ENCODE results near the gene ZBTB34. TPM values are rescaled to one million over a fixed set of nuclear protein-coding genes. Genes with fewer than 3 reads are reported as not detected.

Gene ZBTB34
- total and polyA plus RNA-seq, 2 donors from 2014 or later = 2.5 to 12.5 TPM

GRCh38 chr9:126860757-126861466, 473 bp downstream of the ZBTB34 start:
- no peak for TF ChIP-seq CTCF (IDR thresholded peaks at IDR 0.05; ENCODE audit: borderline replicate concordance, extremely low read depth, insufficient read depth)
- Histone ChIP-seq H3K4me1 (ENCODE audit: control insufficient read depth in 2 of 3, insufficient read depth in 2 of 3, low read depth in 1 of 3, low read length in 3 of 3) (peaks cover 0 to 16% (median 4%) of the 10 kb centered on the region in 3 donors), H3K9me3 (ENCODE audit: control insufficient read depth in 2 of 3, insufficient read depth in 1 of 3, low read length in 3 of 3) (no peaks in the 10 kb centered on the region), H3K4me3 (ENCODE audit: low read length in 3 of 3) (peak overlapping the region; percentile 70 to 83 (median 83)), H3K9ac (ENCODE audit: low read length in 3 of 3) (peak overlapping the region; percentile 48 to 80 (median 63)), H3K27ac (ENCODE audit: low read depth in 2 of 2, low read length in 2 of 2) (peak overlapping the region; percentile 70 to 76), H3K36me3 (ENCODE audit: control insufficient read depth in 2 of 3, insufficient read depth in 3 of 3, low read length in 3 of 3) (no peaks in the 10 kb centered on the region), H3K27me3 (ENCODE audit: control insufficient read depth, insufficient read depth, low read length) (no peaks in the 10 kb centered on the region)
- intact Hi-C loops (cut with DNase I) = no loop called here
- DNase-seq = peak in 3 of 5 donors; percentile 57 to 82 (median 66)
- FAIRE-seq = no peak

- Histone ChIP-seq H3K9ac (ENCODE audit: low read length in 3 of 3) (peak overlapping the region; percentile 48 to 80 (median 63)), H3K36me3 (ENCODE audit: control insufficient read depth in 2 of 3, insufficient read depth in 3 of 3, low read length in 3 of 3) (peaks cover 0 to 5% (median 4%) of the 10 kb centered on the region in 3 donors), H3K4me1 (ENCODE audit: control insufficient read depth in 2 of 3, insufficient read depth in 2 of 3, low read depth in 1 of 3, low read length in 3 of 3) (peaks cover 0 to 16% (median 4%) of the 10 kb centered on the region in 3 donors), H3K4me3 (ENCODE audit: low read length in 3 of 3) (peak overlapping the region; percentile 70 to 83 (median 83)), H3K9me3 (ENCODE audit: control insufficient read depth in 2 of 3, insufficient read depth in 1 of 3, low read length in 3 of 3) (no peaks in the 10 kb centered on the region), H3K27ac (ENCODE audit: low read depth in 2 of 2, low read length in 2 of 2) (no peak overlapping the region), H3K27me3 (ENCODE audit: control insufficient read depth, insufficient read depth, low read length) (no peaks in the 10 kb centered on the region)
- FAIRE-seq (no peak), DNase-seq (peak in 2 of 5 donors; percentile 37 to 65)
- no peak for TF ChIP-seq CTCF (IDR thresholded peaks at IDR 0.05; ENCODE audit: borderline replicate concordance, extremely low read depth, insufficient read depth)
- intact Hi-C loops (cut with DNase I) = no loop called here
Measured at GRCh38 chr9:126861707-126862103, 1.3 kb downstream of the ZBTB34 start.

- DNase-seq = peak in 1 of 5 donors; percentile 21
Measured at GRCh38 chr9:126862104-126862761, 1.8 kb downstream of the ZBTB34 start.

More at GRCh38 chr9:126862104-126862761, 1.8 kb downstream of the ZBTB34 start:
- Histone ChIP-seq H3K4me1 (ENCODE audit: control insufficient read depth in 2 of 3, insufficient read depth in 2 of 3, low read depth in 1 of 3, low read length in 3 of 3) (peaks cover 0 to 16% (median 4%) of the 10 kb centered on the region in 3 donors), H3K36me3 (ENCODE audit: control insufficient read depth in 2 of 3, insufficient read depth in 3 of 3, low read length in 3 of 3) (peaks cover 0 to 5% (median 4%) of the 10 kb centered on the region in 3 donors), H3K9ac (ENCODE audit: low read length in 3 of 3) (peak overlapping the region in 1 of 3 donors; percentile 80), H3K4me3 (ENCODE audit: low read length in 3 of 3) (peak overlapping the region; percentile 1 to 83 (median 11)), H3K27ac (ENCODE audit: low read depth in 2 of 2, low read length in 2 of 2) (peak overlapping the region in 1 of 2 donors; percentile 40), H3K9me3 (ENCODE audit: control insufficient read depth in 2 of 3, insufficient read depth in 1 of 3, low read length in 3 of 3) (no peaks in the 10 kb centered on the region), H3K27me3 (ENCODE audit: control insufficient read depth, insufficient read depth, low read length) (no peaks in the 10 kb centered on the region)
- intact Hi-C loops (cut with DNase I) = no loop called here
- no peak for TF ChIP-seq CTCF (IDR thresholded peaks at IDR 0.05; ENCODE audit: borderline replicate concordance, extremely low read depth, insufficient read depth)
- FAIRE-seq = no peak

Measured in kidney (tissue), 14 donors.